Measurements from ENCODE around the gene FRAT2. TPM values are rescaled to one million over a fixed set of nuclear protein-coding genes. Genes with fewer than 3 reads are reported as not detected.
"Not testable (repeated sequence)": the region's sequence is repeated elsewhere in the genome, so short reads cannot be mapped to it uniquely, and the experiment has no call there.

Gene FRAT2
- total and polyA plus RNA-seq, 2 donors = 13.1 to 17.5 TPM

DNA sequence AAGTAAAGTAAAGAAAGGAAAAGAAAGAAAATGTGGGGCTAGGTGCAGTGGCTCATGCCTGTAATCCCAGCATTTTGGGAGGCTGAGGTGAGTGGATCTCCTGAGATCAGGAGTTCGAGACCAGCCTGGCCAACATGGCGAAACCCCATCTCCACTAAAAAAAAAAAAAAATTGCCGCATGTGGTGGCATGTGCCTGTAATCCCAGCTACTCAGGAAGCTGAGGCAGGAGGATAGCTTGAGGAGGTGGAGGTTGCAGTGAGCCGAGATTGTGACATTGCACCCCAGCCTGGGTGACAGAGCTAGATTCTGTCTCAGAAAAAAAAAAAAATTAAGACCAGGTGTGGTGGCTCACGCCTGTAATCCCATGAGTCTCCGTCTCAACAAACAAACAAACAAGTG lies 9.1 kb upstream of the FRAT2 start:
- H3K27ac ChIP-seq (ENCODE audit: low read depth in 1 of 2, low read length in 1 of 2); H3K27me3 ChIP-seq (ENCODE audit: control insufficient read depth in 2 of 2, insufficient read depth in 1 of 2, low read length in 1 of 2); H3K36me3 ChIP-seq (ENCODE audit: control insufficient read depth in 2 of 2, insufficient read depth in 2 of 2, low read length in 1 of 2); H3K4me3 ChIP-seq (ENCODE audit: low read length in 2 of 2); H3K9me3 ChIP-seq (ENCODE audit: control insufficient read depth in 2 of 2, insufficient read depth in 1 of 2, low read length in 1 of 2); H3K4me1 ChIP-seq (ENCODE audit: control insufficient read depth in 2 of 2, insufficient read depth in 2 of 2, low read length in 2 of 2); DNase-seq (ENCODE audit: low read depth in 6 of 9, low spot score in 9 of 9): not testable (repeated sequence)
- WGBS = 90% methylated on average over 6 of the region's 6 CpGs

DNA sequence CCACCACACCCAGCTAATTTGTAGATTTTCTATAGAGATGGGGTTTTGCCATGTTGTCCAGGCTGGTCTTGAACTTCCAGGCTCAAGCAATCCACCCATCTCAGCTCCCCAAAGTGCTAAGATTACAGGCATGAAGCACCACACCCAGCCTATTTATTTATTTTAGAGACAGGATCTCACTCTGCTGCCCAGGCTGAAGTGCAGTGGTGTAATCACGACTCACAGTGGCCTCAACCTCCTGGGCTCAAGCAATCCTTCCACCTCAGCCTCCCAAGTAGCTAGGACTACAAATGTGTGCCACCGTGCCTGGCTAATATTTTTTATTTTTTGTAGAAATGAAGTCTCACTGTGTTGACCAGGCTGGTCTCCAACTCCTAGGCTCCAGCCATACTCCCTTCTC lies 6.9 kb upstream of the FRAT2 start:
- Histone ChIP-seq H3K4me3 (ENCODE audit: low read length in 2 of 2) (no peak overlapping the region), H3K27ac (ENCODE audit: low read depth in 1 of 2, low read length in 1 of 2) (no peak overlapping the region), H3K27me3 (ENCODE audit: control insufficient read depth in 2 of 2, insufficient read depth in 1 of 2, low read length in 1 of 2) (peaks cover 0 to 8% of the 10 kb centered on the region in 2 donors), H3K36me3 (ENCODE audit: control insufficient read depth in 2 of 2, insufficient read depth in 2 of 2, low read length in 1 of 2) (no peaks in the 10 kb centered on the region), H3K9me3 (ENCODE audit: control insufficient read depth in 2 of 2, insufficient read depth in 1 of 2, low read length in 1 of 2) (no peaks in the 10 kb centered on the region), H3K4me1 (ENCODE audit: control insufficient read depth in 2 of 2, insufficient read depth in 2 of 2, low read length in 2 of 2) (peaks cover 0 to 6% of the 10 kb centered on the region in 2 donors)
- no peak for DNase-seq (ENCODE audit: low read depth in 6 of 9, low spot score in 9 of 9)
- 97% methylated on average over 2 of the region's 2 CpGs for WGBS

- H3K27me3 ChIP-seq (ENCODE audit: control insufficient read depth in 2 of 2, insufficient read depth in 1 of 2, low read length in 1 of 2) = peaks cover 0 to 14% of the 10 kb centered on the region in 2 donors
- H3K36me3 ChIP-seq (ENCODE audit: control insufficient read depth in 2 of 2, insufficient read depth in 2 of 2, low read length in 1 of 2) = no peaks in the 10 kb centered on the region
- H3K4me3 ChIP-seq (ENCODE audit: low read length in 2 of 2) = no peak overlapping the region
- no peak for DNase-seq (ENCODE audit: low read depth in 6 of 9, low spot score in 9 of 9)
- H3K9me3 ChIP-seq (ENCODE audit: control insufficient read depth in 2 of 2, insufficient read depth in 1 of 2, low read length in 1 of 2) = no peaks in the 10 kb centered on the region
- peaks cover 3 to 17% of the 10 kb centered on the region in 2 donors for H3K4me1 ChIP-seq (ENCODE audit: control insufficient read depth in 2 of 2, insufficient read depth in 2 of 2, low read length in 2 of 2)
- 89% methylated on average over 5 of the region's 5 CpGs for WGBS
- H3K27ac ChIP-seq (ENCODE audit: low read depth in 1 of 2, low read length in 1 of 2) = no peak overlapping the region
These were observed 3.5 kb upstream of the FRAT2 start for GRCh38 chr10:97338041-97338440.

- no peak for DNase-seq (ENCODE audit: low read depth in 6 of 9, low spot score in 9 of 9)
- Histone ChIP-seq H3K27ac (ENCODE audit: low read depth in 1 of 2, low read length in 1 of 2) (no peak overlapping the region), H3K4me1 (ENCODE audit: control insufficient read depth in 2 of 2, insufficient read depth in 2 of 2, low read length in 2 of 2) (peaks cover 12 to 25% of the 10 kb centered on the region in 2 donors), H3K36me3 (ENCODE audit: control insufficient read depth in 2 of 2, insufficient read depth in 2 of 2, low read length in 1 of 2) (no peaks in the 10 kb centered on the region), H3K9me3 (ENCODE audit: control insufficient read depth in 2 of 2, insufficient read depth in 1 of 2, low read length in 1 of 2) (no peaks in the 10 kb centered on the region), H3K4me3 (ENCODE audit: low read length in 2 of 2) (no peak overlapping the region), H3K27me3 (ENCODE audit: control insufficient read depth in 2 of 2, insufficient read depth in 1 of 2, low read length in 1 of 2) (peaks cover 0 to 14% of the 10 kb centered on the region in 2 donors)
- WGBS = 92% methylated on average over 11 of the region's 11 CpGs
These were observed 2.7 kb upstream of the FRAT2 start for GRCh38 chr10:97336942-97337831.

- Histone ChIP-seq H3K9me3 (ENCODE audit: control insufficient read depth in 2 of 2, insufficient read depth in 1 of 2, low read length in 1 of 2) (no peaks in the 10 kb centered on the region), H3K4me3 (ENCODE audit: low read length in 2 of 2) (no peak overlapping the region), H3K27ac (ENCODE audit: low read depth in 1 of 2, low read length in 1 of 2) (no peak overlapping the region), H3K27me3 (ENCODE audit: control insufficient read depth in 2 of 2, insufficient read depth in 1 of 2, low read length in 1 of 2) (peaks cover 0 to 14% of the 10 kb centered on the region in 2 donors), H3K36me3 (ENCODE audit: control insufficient read depth in 2 of 2, insufficient read depth in 2 of 2, low read length in 1 of 2) (peaks cover 0 to under 1% of the 10 kb centered on the region in 2 donors), H3K4me1 (ENCODE audit: control insufficient read depth in 2 of 2, insufficient read depth in 2 of 2, low read length in 2 of 2) (peaks cover 16 to 33% of the 10 kb centered on the region in 2 donors)
- no peak for DNase-seq (ENCODE audit: low read depth in 6 of 9, low spot score in 9 of 9)
- WGBS = 90% methylated on average over 5 of the region's 5 CpGs
These were observed 1.9 kb upstream of the FRAT2 start for GRCh38 chr10:97336446-97336845.

- Histone ChIP-seq H3K4me1 (ENCODE audit: control insufficient read depth in 2 of 2, insufficient read depth in 2 of 2, low read length in 2 of 2) (peaks cover 20 to 35% of the 10 kb centered on the region in 2 donors), H3K4me3 (ENCODE audit: low read length in 2 of 2) (no peak overlapping the region), H3K27ac (ENCODE audit: low read depth in 1 of 2, low read length in 1 of 2) (no peak overlapping the region), H3K27me3 (ENCODE audit: control insufficient read depth in 2 of 2, insufficient read depth in 1 of 2, low read length in 1 of 2) (peaks cover 0 to 14% of the 10 kb centered on the region in 2 donors), H3K36me3 (ENCODE audit: control insufficient read depth in 2 of 2, insufficient read depth in 2 of 2, low read length in 1 of 2) (peaks cover 0 to 3% of the 10 kb centered on the region in 2 donors), H3K9me3 (ENCODE audit: control insufficient read depth in 2 of 2, insufficient read depth in 1 of 2, low read length in 1 of 2) (no peaks in the 10 kb centered on the region)
- WGBS = 90% methylated on average over 5 of the region's 5 CpGs
- DNase-seq (ENCODE audit: low read depth in 6 of 9, low spot score in 9 of 9) = no peak
These were observed 1.5 kb upstream of the FRAT2 start for GRCh38 chr10:97336006-97336405.

- Histone ChIP-seq H3K36me3 (ENCODE audit: control insufficient read depth in 2 of 2, insufficient read depth in 2 of 2, low read length in 1 of 2) (peaks cover 0 to 5% of the 10 kb centered on the region in 2 donors), H3K4me1 (ENCODE audit: control insufficient read depth in 2 of 2, insufficient read depth in 2 of 2, low read length in 2 of 2) (peaks cover 20 to 35% of the 10 kb centered on the region in 2 donors), H3K27ac (ENCODE audit: low read depth in 1 of 2, low read length in 1 of 2) (no peak overlapping the region), H3K9me3 (ENCODE audit: control insufficient read depth in 2 of 2, insufficient read depth in 1 of 2, low read length in 1 of 2) (no peaks in the 10 kb centered on the region), H3K4me3 (ENCODE audit: low read length in 2 of 2) (peak overlapping the region; percentile 60 to 85), H3K27me3 (ENCODE audit: control insufficient read depth in 2 of 2, insufficient read depth in 1 of 2, low read length in 1 of 2) (peaks cover 0 to 14% of the 10 kb centered on the region in 2 donors)
- DNase-seq (ENCODE audit: low read depth in 6 of 9, low spot score in 9 of 9) = no peak
- 10% methylated on average over 25 of the region's 25 CpGs for WGBS
These were observed 675 bp upstream of the FRAT2 start for GRCh38 chr10:97335188-97335619.

DNA sequence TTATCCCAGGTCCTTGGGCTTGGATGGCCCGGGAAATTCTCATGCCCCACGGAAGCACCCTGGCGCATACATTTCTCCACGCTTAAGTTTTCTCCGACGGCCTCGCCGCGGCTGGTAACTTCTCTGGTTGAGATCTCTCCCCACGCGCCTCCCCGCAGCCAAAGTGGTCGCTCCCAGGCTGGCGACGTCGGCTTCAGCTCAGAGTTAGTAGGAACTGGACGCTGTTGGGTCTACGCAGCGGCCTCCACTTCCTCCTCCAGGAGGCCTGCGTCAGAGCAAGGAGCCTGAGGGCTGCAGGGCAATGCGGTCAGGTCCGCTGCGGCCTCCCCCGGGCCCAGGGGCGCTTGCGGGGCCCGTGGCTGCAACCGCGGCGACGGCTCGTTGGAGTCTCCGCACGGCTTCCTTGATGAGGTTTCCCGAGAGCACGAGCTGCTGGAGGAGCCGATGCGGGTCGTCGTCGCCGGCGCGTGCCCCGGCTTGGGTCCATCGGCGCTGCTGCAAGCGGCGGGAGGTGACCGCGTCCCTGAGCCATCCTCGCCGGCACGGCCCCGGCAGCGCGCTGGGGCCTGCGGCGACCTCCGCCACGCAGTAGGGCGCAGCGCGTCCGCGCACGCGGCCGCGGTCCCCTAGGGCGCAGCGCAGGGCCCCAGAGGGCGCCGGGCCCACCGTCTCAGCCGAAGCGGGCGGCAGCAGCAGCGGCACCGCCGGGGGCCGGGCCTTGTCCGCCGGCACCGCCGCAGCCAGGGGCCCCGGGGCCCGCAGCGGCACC lies 744 bp downstream of the FRAT2 start:
- Histone ChIP-seq H3K27ac (ENCODE audit: low read depth in 1 of 2, low read length in 1 of 2) (peak overlapping the region; percentile 47 to 79), H3K4me3 (ENCODE audit: low read length in 2 of 2) (peak overlapping the region; percentile 60 to 85), H3K4me1 (ENCODE audit: control insufficient read depth in 2 of 2, insufficient read depth in 2 of 2, low read length in 2 of 2) (peaks cover 20 to 35% of the 10 kb centered on the region in 2 donors), H3K27me3 (ENCODE audit: control insufficient read depth in 2 of 2, insufficient read depth in 1 of 2, low read length in 1 of 2) (peaks cover 0 to 14% of the 10 kb centered on the region in 2 donors), H3K9me3 (ENCODE audit: control insufficient read depth in 2 of 2, insufficient read depth in 1 of 2, low read length in 1 of 2) (no peaks in the 10 kb centered on the region), H3K36me3 (ENCODE audit: control insufficient read depth in 2 of 2, insufficient read depth in 2 of 2, low read length in 1 of 2) (peaks cover 0 to 10% of the 10 kb centered on the region in 2 donors)
- under 1% methylated on average over 89 of the region's 89 CpGs for WGBS
- DNase-seq (ENCODE audit: low read depth in 6 of 9, low spot score in 9 of 9) = peak in 2 of 9 donors; percentile 24 to 28

DNA sequence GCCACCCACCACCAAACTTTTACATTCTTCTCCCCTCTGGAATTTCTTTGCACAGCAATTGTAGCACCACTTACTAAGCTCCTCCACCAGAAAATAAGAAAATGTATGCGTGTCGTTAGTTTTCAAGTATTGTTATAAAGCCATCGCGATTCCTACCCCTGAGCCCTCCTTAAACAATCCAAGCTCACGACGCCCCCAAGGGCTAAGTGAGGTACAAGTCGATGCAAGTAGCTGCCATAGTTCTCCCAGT lies 1.3 kb downstream of the FRAT2 start:
- H3K9me3 ChIP-seq (ENCODE audit: control insufficient read depth in 2 of 2, insufficient read depth in 1 of 2, low read length in 1 of 2) = no peaks in the 10 kb centered on the region
- peak overlapping the region in 1 of 2 donors; percentile 46 for H3K27ac ChIP-seq (ENCODE audit: low read depth in 1 of 2, low read length in 1 of 2)
- peak in 4 of 9 donors; percentile 36 to 72 (median 46) for DNase-seq (ENCODE audit: low read depth in 6 of 9, low spot score in 9 of 9)
- H3K4me1 ChIP-seq (ENCODE audit: control insufficient read depth in 2 of 2, insufficient read depth in 2 of 2, low read length in 2 of 2) = peaks cover 20 to 35% of the 10 kb centered on the region in 2 donors
- H3K27me3 ChIP-seq (ENCODE audit: control insufficient read depth in 2 of 2, insufficient read depth in 1 of 2, low read length in 1 of 2) = peaks cover 0 to 14% of the 10 kb centered on the region in 2 donors
- WGBS = 2% methylated on average over 7 of the region's 7 CpGs
- H3K4me3 ChIP-seq (ENCODE audit: low read length in 2 of 2) = peak overlapping the region; percentile 58 to 85
- peaks cover 0 to 12% of the 10 kb centered on the region in 2 donors for H3K36me3 ChIP-seq (ENCODE audit: control insufficient read depth in 2 of 2, insufficient read depth in 2 of 2, low read length in 1 of 2)
